Liver (tissue), 3 donors: Measurements from ENCODE around the gene SGCB.

Experiments used
- EGR1 ChIP-seq, 2 donors: IDR thresholded peaks; 2 replicates each; pipeline ENCODE4 v1.6.1; 2016 to 2018; ENCODE audit warnings: antibody characterized with exemption in 2 of 2, low read depth in 2 of 2
- FOXA1 ChIP-seq: IDR thresholded peaks from 2 replicates; pipeline ENCODE4 v1.6.1; 2016; ENCODE audit warnings: antibody characterized with exemption
- GABPA ChIP-seq, 2 donors: IDR thresholded peaks in 1 of 2; conservative IDR thresholded peaks in 1 of 2; 2 replicates each; pipeline ENCODE4 v1.6.1; 2016; ENCODE audit warnings: antibody characterized with exemption in 2 of 2, mild to moderate bottlenecking in 1 of 2, moderate library complexity in 1 of 2
- HNF4A ChIP-seq, 2 donors: conservative IDR thresholded peaks; 2 replicates each; pipeline ENCODE4 v1.6.1; 2016; ENCODE audit warnings: antibody characterized with exemption in 2 of 2, mild to moderate bottlenecking in 2 of 2
- HNF4G ChIP-seq: IDR thresholded peaks from 2 replicates; pipeline ENCODE4 v1.6.1; 2016; ENCODE audit warnings: antibody characterized with exemption
- RAD21 ChIP-seq, 2 donors: IDR thresholded peaks; 2 replicates each; pipeline ENCODE4 v1.6.1; 2016; ENCODE audit warnings: antibody characterized with exemption in 2 of 2, mild to moderate bottlenecking in 2 of 2
- RXRA ChIP-seq, 2 donors: IDR thresholded peaks; 2 replicates each; pipeline ENCODE4 v1.6.1; 2017 to 2018; ENCODE audit warnings: antibody characterized with exemption in 2 of 2, mild to moderate bottlenecking in 1 of 2
- SP1 ChIP-seq: IDR thresholded peaks from 2 replicates; pipeline ENCODE4 v1.6.1; 2018; ENCODE audit warnings: antibody characterized with exemption, mild to moderate bottlenecking
- TAF1 ChIP-seq: conservative IDR thresholded peaks from 2 replicates; pipeline ENCODE4 v1.6.1; 2016; ENCODE audit warnings: antibody characterized with exemption, mild to moderate bottlenecking
- YY1 ChIP-seq: IDR thresholded peaks from 2 replicates; pipeline ENCODE4 v1.6.1; 2016; ENCODE audit warnings: antibody characterized with exemption, mild to moderate bottlenecking
- TF ChIP-seq, protein P1 (sequence below): fragments of 150-350 bp; IDR thresholded peaks from 2 replicates; pipeline ENCODE4 v1.5.1; 2017; ENCODE audit warnings: improper control_type of control experiment, low read depth, low read length; ENCODE audit not compliant: missing input control
- TF ChIP-seq, protein P2 (sequence below): IDR thresholded peaks from 2 replicates; pipeline ENCODE4 v1.6.1; 2016; ENCODE audit warnings: antibody characterized with exemption
- TF ChIP-seq, protein P3 (sequence below): IDR thresholded peaks from 2 replicates; pipeline ENCODE4 v1.6.1; 2016; ENCODE audit warnings: antibody characterized with exemption
- TF ChIP-seq, protein P4 (sequence below): IDR thresholded peaks from 2 replicates; pipeline ENCODE4 v1.6.1; 2016; ENCODE audit warnings: antibody characterized with exemption, mild to moderate bottlenecking
- donor health status: healthy.
- donor health status: healthy.

DNA sequence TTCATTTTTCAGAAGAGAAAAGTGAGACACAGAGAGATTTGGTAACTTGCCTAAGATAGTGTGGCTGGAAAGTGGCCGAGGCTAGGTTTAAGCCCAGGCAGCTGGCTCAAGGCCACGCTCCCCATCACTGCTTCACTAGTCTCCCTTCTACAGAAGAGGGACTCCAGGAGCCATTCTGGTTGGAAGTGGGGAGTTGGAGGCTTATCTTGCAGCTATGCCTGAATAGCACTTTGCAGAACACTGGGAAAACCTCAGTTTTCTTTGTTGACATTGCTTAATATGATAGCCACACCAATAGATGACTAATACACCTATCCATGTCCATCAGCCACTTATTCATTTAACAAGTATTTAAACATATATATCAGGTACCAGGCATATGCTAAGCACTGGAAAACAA is 36.5 kb downstream of the SGCB start:
- TF ChIP-seq SP1 (no peak), RAD21 (IDR thresholded peaks at IDR 0.05) (no peak), TAF1 (no peak), HNF4A (conservative IDR thresholded peaks at IDR 0.05) (no peak), RXRA (IDR thresholded peaks at IDR 0.05) (no peak), GABPA (IDR thresholded peaks at IDR 0.05 in 1 of 2, conservative IDR thresholded peaks at IDR 0.05 in 1 of 2) (no peak), FOXA1 (no peak), YY1 (no peak), EGR1 (IDR thresholded peaks at IDR 0.05; ENCODE audit: low read depth in 2 of 2) (no peak), HNF4G (no peak)
- TF ChIP-seq, protein P1, sequence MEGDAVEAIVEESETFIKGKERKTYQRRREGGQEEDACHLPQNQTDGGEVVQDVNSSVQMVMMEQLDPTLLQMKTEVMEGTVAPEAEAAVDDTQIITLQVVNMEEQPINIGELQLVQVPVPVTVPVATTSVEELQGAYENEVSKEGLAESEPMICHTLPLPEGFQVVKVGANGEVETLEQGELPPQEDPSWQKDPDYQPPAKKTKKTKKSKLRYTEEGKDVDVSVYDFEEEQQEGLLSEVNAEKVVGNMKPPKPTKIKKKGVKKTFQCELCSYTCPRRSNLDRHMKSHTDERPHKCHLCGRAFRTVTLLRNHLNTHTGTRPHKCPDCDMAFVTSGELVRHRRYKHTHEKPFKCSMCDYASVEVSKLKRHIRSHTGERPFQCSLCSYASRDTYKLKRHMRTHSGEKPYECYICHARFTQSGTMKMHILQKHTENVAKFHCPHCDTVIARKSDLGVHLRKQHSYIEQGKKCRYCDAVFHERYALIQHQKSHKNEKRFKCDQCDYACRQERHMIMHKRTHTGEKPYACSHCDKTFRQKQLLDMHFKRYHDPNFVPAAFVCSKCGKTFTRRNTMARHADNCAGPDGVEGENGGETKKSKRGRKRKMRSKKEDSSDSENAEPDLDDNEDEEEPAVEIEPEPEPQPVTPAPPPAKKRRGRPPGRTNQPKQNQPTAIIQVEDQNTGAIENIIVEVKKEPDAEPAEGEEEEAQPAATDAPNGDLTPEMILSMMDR: no peak
- TF ChIP-seq, protein P2, sequence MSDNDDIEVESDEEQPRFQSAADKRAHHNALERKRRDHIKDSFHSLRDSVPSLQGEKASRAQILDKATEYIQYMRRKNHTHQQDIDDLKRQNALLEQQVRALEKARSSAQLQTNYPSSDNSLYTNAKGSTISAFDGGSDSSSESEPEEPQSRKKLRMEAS: no peak
- TF ChIP-seq, protein P3, sequence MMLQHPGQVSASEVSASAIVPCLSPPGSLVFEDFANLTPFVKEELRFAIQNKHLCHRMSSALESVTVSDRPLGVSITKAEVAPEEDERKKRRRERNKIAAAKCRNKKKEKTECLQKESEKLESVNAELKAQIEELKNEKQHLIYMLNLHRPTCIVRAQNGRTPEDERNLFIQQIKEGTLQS: no peak
- TF ChIP-seq, protein P4, sequence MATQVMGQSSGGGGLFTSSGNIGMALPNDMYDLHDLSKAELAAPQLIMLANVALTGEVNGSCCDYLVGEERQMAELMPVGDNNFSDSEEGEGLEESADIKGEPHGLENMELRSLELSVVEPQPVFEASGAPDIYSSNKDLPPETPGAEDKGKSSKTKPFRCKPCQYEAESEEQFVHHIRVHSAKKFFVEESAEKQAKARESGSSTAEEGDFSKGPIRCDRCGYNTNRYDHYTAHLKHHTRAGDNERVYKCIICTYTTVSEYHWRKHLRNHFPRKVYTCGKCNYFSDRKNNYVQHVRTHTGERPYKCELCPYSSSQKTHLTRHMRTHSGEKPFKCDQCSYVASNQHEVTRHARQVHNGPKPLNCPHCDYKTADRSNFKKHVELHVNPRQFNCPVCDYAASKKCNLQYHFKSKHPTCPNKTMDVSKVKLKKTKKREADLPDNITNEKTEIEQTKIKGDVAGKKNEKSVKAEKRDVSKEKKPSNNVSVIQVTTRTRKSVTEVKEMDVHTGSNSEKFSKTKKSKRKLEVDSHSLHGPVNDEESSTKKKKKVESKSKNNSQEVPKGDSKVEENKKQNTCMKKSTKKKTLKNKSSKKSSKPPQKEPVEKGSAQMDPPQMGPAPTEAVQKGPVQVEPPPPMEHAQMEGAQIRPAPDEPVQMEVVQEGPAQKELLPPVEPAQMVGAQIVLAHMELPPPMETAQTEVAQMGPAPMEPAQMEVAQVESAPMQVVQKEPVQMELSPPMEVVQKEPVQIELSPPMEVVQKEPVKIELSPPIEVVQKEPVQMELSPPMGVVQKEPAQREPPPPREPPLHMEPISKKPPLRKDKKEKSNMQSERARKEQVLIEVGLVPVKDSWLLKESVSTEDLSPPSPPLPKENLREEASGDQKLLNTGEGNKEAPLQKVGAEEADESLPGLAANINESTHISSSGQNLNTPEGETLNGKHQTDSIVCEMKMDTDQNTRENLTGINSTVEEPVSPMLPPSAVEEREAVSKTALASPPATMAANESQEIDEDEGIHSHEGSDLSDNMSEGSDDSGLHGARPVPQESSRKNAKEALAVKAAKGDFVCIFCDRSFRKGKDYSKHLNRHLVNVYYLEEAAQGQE: no peak
